Right hindlimb (tissue), 1 donor: ENCODE data around the gene MACROD2.
"Not testable (repeated sequence)": the region's sequence is repeated elsewhere in the genome, so short reads cannot be mapped to it uniquely, and the experiment has no call there.

Experiments used
- DNase-seq: peaks from one replicate; pipeline ENCODE4 v3.0.0-alpha.2; 2018

Gene MACROD2

GRCh38 chr20:15512916-15513315, 1517.6 kb downstream of the MACROD2 start:
- no peak for DNase-seq

DNA sequence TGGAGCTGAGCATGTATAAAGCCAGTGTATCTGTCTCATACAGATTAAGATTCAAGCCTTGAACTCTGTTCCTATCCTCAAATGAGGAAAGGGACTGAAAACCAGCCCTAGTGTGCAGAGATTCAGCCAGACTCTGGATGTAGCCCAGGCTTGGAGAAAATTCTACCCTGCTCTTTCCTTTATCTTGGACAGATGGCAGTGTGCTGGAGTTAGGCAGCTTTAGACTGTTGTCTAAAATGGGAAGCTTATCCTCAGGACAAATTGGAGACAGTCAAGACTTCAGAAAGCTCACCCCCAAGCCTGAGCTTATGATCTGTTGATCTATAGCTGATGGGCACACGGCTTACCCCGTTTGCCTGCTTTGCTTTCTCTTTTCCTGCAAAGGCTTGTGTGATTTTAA, 1520.4 kb downstream of the MACROD2 start:
- no peak for DNase-seq

- DNase-seq: no peak
Observed at GRCh38 chr20:15520930-15521524, 1525.7 kb downstream of the MACROD2 start.

DNA sequence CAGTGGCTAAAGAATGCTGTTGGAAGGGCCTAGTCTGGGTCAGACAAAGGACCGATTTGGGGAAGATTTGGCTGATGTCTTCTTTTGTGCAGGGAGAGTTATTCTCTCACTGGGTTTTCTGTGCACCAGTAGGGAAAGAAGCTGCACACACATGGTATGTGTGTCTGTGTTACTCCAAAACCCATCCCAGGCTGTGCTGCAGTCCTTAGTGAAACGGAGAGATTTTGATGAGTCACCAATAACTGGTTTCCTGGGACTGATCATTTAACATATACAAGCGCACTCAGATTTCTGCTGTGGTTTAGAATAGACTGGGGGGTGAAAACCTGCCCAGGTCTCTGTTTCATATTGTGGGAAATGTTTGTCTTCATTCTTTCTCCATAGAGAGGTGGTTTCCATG, 1528.1 kb downstream of the MACROD2 start:
- DNase-seq: no peak

DNA sequence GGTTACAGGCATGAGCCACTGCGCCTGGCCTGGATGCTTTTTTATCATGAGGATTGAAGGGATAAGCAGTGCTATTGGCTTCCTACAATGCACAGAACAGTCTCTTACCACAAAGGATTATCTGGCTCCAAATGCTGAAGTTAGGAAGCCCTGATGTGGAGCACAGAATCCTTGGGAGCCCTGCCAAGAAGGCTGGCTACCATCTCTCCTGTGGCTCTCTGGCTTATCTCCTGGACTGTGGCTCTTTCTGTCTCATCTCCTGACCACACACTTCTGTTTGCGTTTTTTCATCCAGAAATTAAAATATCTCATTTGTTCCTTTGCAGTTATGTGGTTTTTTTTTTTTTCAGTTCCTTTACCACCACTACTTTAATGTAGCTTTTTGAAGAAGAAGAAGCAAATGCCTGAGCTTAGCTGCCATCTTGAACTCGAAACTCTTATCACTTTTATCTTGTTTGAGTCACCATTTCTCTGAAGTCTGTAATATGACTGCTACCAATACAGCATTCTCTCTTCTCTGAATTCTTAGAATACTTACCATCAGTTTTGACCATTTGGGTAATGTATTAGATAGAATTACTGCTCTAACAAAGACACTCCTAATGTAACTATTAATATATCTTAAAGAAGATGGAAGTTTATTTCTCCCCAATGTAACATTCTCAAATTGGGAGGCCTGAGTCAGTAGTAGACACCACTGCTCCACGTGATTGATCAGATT, 1533.2 kb downstream of the MACROD2 start:
- DNase-seq: no peak

DNA sequence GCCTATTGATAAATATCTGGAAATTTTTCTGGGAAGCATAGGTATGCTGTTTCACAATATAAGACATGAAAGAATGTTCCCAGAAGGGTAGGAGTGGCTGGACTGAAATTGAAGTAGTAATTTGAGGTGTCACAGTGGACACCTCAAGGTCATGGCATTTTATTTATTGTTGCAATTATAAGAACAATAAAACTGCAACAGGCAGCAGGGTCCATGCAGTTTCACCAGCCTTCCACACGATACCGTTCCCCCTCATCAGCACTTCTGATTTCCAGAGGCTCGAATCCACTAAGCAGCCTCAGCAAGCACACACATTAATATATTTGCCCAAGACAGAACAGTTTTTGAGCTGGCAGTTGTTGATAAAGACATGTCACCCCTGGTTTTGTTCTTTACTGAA, 1540.5 kb downstream of the MACROD2 start:
- DNase-seq: no peak

DNA sequence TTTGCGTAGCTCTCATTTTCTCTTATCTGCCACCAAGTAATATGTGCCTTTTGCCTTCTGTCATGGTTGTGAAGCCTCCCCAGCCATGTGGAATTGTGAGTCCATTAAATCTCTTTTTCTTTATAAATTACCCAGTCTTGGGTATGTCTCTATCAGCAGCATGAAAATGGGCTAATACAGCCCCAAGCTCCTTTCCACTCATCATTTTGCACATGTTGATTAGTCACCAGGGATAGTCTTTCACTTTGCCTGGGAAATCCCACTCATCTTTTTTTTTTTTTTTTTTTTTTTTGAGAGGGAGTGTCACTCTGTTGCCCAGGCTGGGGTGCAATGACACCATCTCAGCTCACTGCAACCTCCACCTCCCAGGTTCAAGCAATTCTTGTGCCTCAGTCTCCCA, 1541.9 kb downstream of the MACROD2 start:
- DNase-seq: not testable (repeated sequence)

GRCh38 chr20:15542655-15543054, 1547.3 kb downstream of the MACROD2 start:
- DNase-seq: no peak

DNA sequence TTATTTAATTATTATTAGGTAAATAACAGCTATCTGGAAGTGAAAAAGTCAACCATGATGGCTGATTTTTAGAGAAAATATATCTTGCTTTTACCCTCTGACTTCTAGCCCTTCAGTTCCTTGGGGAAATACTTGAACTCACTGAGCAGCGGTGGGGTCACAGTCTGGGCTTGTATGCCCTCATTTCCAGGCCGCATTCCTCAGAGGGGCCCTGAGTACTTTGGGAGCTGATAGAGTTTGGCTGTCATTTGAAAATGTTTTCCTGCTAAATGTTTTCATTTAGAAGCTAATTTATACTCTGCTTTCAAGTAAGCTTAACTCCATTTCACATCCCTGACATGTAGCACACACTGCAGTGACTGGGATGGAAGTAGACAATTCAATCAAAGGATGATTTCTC, 1549.4 kb downstream of the MACROD2 start:
- no peak for DNase-seq

DNA sequence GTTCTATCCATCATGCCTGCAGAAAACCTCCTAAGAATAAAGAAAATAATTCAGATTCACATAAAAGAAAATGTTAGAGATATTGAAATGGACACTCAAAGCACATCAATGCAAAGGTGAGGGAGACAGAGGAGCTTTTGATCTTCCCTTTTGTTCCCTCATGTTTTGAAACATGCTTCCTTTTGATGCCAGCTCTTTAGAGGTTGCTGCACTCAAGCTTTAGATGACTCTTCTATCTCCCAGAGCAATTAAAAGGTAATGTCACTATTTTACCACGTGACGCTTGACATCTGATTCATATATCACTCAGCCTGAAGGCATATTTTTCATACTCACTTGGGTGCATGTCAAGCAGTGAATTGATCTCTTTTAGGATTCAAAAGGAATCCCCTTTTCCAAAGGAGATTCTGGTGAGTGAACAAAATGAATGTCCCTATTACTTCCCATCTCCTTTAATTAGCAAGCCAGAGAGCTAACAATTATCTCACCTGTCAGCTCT, 1551.3 kb downstream of the MACROD2 start:
- no peak for DNase-seq

DNA sequence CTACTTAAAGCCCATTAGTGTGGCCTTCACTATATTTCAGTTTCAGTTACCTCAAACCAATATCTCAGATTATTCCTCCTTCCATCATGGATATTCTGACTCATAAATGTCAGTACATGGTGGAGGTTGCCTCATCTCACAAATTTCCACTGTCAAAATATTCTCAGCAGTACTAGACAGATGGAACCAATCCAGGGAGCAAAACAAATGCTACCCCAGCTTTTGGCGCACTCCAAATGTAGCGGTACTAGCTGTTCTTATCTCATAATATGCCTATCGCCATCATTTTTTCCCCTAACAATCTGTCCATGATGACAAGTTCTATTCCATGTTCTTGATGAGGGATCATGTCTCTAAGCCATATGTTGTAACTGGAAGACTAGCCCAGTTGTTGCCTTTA, 1551.8 kb downstream of the MACROD2 start:
- DNase-seq: no peak

DNA sequence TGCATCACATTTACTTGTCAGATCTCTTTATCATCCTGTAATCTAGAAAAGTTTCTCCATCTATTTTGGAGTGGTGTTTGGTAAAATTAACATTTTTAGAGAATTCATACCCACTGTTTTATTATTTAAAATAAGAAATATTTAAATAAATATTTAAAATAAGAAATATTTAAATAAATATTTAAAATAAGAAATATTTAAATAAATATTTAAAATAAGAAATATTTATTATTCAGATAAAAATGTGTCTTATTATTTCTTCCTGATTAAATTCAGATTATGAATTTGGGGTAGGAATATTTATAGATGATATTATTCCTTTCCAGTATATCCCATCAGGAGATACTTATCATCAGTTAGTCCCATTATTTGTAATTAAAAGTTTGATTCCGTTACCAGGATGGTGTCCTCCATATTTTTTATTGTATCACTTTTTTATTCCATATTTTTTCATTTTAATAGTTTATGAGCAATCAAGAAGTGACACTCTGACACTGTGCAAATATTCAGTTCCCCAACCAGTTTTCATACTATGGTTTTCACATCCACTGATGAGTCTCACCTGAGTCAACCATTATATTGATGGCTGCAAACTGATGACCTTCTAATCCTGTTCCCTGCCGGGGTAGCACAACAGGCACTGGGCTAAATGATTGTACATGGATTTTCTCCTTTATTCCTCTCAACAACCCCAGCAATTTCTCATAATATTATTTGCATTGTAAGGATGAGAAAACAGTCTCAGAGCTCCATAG, 1555.0 kb downstream of the MACROD2 start:
- no peak for DNase-seq

DNA sequence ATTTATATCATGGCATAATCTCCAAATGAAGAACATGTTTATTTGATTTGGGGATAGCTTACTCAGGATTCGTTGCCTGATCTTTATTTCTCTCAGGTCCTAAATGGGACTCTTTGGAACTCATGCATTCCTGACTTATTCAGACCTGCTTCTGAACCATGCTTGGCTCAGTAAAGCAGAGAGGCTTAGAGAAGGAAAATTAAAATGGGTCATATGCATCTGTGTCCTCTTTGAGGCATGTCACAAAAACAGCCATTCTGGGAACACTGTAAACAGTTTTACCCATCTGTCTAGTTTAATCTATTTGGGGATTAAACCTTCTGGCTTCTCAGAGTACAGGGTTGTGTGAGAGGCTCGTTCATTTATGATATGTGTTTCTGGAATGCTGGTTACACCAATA, 1560.6 kb downstream of the MACROD2 start:
- no peak for DNase-seq

DNA sequence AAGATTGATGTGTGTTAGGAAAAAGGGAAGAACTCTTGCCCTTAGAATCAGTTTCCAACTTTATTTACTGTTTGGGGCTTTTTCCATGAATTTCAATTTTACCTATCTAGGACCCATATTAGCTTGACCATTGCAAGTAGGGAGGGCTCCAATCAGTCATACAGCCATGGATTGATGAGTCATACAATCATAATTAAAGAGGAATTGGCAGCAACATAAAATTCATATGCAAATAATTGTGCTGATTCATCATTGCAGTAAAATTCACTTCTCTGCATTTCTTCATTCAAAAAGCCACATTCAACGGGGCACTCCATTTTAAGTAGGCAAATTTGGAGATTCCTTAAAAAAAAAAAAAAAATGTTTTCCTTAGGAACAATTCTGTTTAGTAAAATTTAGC, 1561.6 kb downstream of the MACROD2 start:
- DNase-seq: no peak

DNA sequence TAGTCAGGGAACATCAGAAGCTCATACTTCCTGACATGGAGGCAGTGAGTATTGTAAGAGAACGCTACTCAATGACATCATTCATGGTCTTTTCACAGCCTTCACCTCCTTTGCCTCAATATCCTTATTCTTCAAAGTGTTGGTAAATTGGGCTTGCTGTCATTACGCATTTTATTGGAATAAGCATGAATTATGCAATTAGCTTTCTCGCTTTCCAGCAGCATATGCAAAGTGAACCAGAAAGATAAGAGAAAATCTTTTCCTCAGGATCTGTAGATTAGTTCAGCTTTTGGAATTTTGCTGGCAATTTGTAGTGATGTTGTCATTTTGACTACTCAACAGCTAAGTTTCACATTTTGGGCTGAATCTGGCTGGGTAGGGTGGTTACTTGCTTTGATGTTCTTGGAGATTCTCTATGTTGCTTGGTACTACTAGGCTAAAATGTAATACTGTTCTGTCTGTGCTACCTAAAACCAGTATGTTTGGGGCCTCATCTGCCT, 1565.8 kb downstream of the MACROD2 start:
- no peak for DNase-seq

DNA sequence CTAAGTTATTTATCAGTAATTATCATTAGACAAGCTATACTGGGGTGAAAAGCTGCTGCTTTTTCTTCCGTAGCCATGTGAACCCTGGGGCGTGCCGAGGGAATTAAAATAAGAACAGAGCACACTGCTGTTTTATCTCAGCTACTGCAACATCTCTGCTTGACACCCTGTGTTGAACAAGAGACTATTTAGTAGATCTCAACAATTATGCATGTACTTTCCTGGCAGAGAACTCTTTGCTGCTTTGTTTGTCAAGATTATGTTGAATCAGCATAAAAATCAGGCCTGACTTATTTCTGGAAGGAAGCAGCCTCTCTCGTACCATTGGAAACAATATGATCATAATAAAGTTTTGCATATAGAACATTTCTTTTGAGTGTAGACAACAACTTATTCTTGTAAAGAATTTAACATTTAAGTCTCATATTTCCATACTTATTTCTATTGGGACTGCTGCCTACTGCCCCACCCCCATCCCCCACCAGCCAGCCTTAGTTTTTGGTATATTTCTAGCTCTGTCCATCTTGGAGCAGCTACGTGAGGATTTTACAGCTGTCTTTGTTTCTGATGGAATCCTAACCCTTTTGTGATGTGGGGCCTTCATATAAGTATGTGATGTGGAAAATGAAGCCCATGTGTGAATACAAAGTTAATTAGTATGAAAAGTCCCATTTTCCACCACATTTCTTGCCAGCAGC, 1566.5 kb downstream of the MACROD2 start:
- no peak for DNase-seq

DNA sequence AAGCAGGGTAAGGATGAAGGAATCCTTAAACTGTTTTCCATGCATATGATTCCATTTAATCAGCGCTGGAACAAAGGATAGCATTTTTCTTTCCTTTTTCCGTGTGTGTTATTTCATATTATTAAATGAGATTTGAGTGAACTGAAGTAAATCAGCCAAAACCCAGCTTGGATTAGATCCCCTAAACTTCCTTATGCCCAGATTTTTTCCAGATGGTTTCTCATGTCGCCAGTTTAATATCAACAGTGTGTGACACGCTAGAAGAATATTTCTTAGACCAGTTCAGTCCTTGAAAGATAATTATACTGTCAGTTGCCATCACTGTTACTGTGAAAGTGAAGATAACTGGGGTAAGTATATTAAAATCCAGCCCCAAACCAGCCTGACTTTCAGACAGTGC, 1568.5 kb downstream of the MACROD2 start:
- no peak for DNase-seq

GRCh38 chr20:15564981-15565380, 1569.7 kb downstream of the MACROD2 start:
- DNase-seq: no peak

GRCh38 chr20:15565786-15566185, 1570.5 kb downstream of the MACROD2 start:
- no peak for DNase-seq

DNA sequence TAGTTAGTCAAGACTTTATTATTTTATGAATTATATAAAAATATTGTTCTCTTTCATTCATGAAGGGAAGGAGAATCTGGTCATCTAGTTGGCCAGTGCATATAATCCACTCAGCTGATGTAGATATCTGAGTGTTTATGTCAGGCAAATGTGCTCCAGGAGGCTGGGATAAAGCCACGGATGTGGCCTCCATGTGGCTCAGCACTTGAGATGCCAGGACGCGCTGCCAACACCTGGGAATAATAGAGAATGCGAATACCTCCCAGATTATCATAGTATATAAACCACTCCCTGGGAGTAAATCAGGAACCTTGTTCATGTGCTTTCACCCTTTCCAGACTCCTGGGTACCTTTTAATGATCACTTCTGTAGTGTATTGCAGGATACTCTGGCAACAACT, 1571.9 kb downstream of the MACROD2 start:
- no peak for DNase-seq

- DNase-seq: no peak
Observed at GRCh38 chr20:15570156-15570555, 1574.8 kb downstream of the MACROD2 start.

DNA sequence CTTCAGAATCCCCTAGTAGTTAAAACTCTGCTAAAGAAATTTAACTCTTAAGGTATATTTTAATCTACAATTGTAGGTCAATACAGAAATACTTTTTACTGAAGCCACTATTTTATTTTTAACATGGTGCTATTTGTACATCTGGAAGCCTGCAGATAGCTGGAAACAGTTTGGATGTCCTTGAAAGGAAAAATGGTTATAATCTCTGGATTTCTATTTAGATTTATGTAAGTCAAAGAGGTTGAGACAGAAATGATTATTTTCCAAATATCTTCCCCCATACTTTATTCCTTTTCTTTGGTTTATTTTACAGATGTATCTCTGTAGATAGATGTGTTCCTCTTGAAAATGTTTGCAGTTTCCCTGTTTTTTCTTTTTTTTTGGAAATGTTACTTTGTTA, 1575.7 kb downstream of the MACROD2 start:
- no peak for DNase-seq

DNA sequence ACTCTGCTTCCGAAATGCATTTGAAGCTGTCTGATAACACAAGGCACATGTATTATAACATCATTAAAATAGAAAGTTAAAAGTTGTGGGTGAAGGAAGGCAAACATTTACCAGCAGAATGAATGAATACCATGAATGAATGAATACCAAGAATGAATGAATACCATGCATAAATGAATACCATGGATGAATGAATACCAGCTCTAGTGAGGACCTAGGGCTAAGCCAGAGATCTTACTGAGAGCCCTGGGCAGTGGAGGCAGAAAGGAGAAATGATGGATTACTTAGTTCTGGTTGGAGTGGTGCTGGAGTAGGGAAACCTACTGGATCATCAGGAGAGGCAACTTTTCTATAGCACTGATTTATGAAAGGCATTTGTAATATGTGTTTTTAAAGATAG, 1579.9 kb downstream of the MACROD2 start:
- no peak for DNase-seq
